NB4 (cell line): ENCODE measurements around the gene GRM8.

Experiments used
- CTCF ChIP-seq: IDR thresholded peaks from one replicate; pipeline ENCODE4 v1.5.1; 2012; ENCODE audit warnings: low read depth, low read length
- MAX ChIP-seq: IDR thresholded peaks from 2 replicates; pipeline ENCODE4 v1.6.1; 2011; ENCODE audit warnings: low read depth, low read length
- MYC ChIP-seq: IDR thresholded peaks from 2 replicates; pipeline ENCODE4 v1.6.1; 2011; ENCODE audit warnings: low read depth, low read length
- POLR2A ChIP-seq: IDR thresholded peaks from 2 replicates; pipeline ENCODE4 v1.6.1; 2011; ENCODE audit warnings: mild to moderate bottlenecking; ENCODE audit not compliant: insufficient read length; ENCODE audit errors: extremely low read depth

- TF ChIP-seq POLR2A (no peak), MAX (no peak), CTCF (no peak), MYC (no peak)
These were observed 371.4 kb downstream of the GRM8 start for GRCh38 chr7:126881315-126881714.
